HepG2 (cell line): ENCODE data around the gene ZBTB1. TPM values are rescaled to one million over a fixed set of nuclear protein-coding genes. Genes with fewer than 3 reads are reported as not detected.
A peak's percentile ranks its signal among the peaks of the same experiment; 100 is the strongest.

Source experiments
- AKAP8 ChIP-seq: sonication (generic); formaldehyde crosslinking; IDR thresholded peaks from 2 replicates; pipeline ENCODE4 v1.5.1; 2020; ENCODE audit warnings: mild to moderate bottlenecking, missing genetic modification reagents
- GPN1 ChIP-seq: sonication (generic); formaldehyde crosslinking; IDR thresholded peaks from 2 replicates; pipeline ENCODE4 v1.5.1; 2020; ENCODE audit warnings: missing genetic modification reagents, borderline replicate concordance
- KLF11 ChIP-seq: IDR thresholded peaks from 2 replicates; pipeline ENCODE4 v1.6.1; 2016; ENCODE audit warnings: missing compliant biosample characterization
- MED8 ChIP-seq: sonication (generic); formaldehyde crosslinking; IDR thresholded peaks from 2 replicates; pipeline ENCODE4 v1.8.1; 2023; ENCODE audit warnings: mild to moderate bottlenecking, missing genetic modification reagents; ENCODE audit not compliant: insufficient replicate concordance
- NFE2L1 ChIP-seq: sonication (generic); formaldehyde crosslinking; IDR thresholded peaks from 2 replicates; pipeline ENCODE4 v1.4.0; 2020; ENCODE audit warnings: missing genetic modification reagents, mild to moderate bottlenecking, borderline replicate concordance
- NFE2L2 ChIP-seq: fragments of 150-350 bp; IDR thresholded peaks from 2 replicates; pipeline ENCODE4 v1.6.1; 2014; ENCODE audit warnings: low read length
- POLR2A ChIP-seq, 2 experiments: IDR thresholded peaks; 2 replicates each; pipeline ENCODE4 v1.6.1; 2011; ENCODE audit warnings: low read depth in 2 of 2, low read length in 2 of 2, mild to moderate bottlenecking in 1 of 2, moderate library complexity in 1 of 2; ENCODE audit not compliant: insufficient read depth in 1 of 2
- SNAPC2 ChIP-seq: sonication (generic); formaldehyde crosslinking; IDR thresholded peaks from 2 replicates; pipeline ENCODE4 v1.8.1; 2022; ENCODE audit warnings: mild to moderate bottlenecking, missing genetic modification reagents
- TBX2 ChIP-seq: sonication (generic); formaldehyde crosslinking; IDR thresholded peaks from 2 replicates; pipeline ENCODE4 v1.5.0; 2020; ENCODE audit warnings: missing genetic modification reagents, mild to moderate bottlenecking, borderline replicate concordance
- ZFP36L1 ChIP-seq: sonication (generic); formaldehyde crosslinking; IDR thresholded peaks from 2 replicates; pipeline ENCODE4 v1.8.0; 2022; ENCODE audit warnings: mild to moderate bottlenecking, missing genetic modification reagents, moderate library complexity
- ZNF326 ChIP-seq: sonication (generic); formaldehyde crosslinking; IDR thresholded peaks from 2 replicates; pipeline ENCODE4 v1.4.0; 2020; ENCODE audit warnings: missing genetic modification reagents, borderline replicate concordance
- ZNF431 ChIP-seq: sonication (generic); formaldehyde crosslinking; IDR thresholded peaks from 2 replicates; pipeline ENCODE4 v1.9.0; 2022; ENCODE audit warnings: missing genetic modification reagents, low read depth, mild to moderate bottlenecking, borderline replicate concordance
- ZNF616 ChIP-seq: sonication (generic); formaldehyde crosslinking; IDR thresholded peaks from 2 replicates; pipeline ENCODE4 v1.5.0; 2020; ENCODE audit warnings: low read depth, mild to moderate bottlenecking, missing genetic modification reagents
- ZNF703 ChIP-seq: sonication (generic); formaldehyde crosslinking; IDR thresholded peaks from 2 replicates; pipeline ENCODE4 v1.5.1; 2020; ENCODE audit warnings: missing genetic modification reagents, mild to moderate bottlenecking, moderate library complexity, borderline replicate concordance
- ZNF792 ChIP-seq: IDR thresholded peaks from 2 replicates; pipeline ENCODE4 v1.6.1; 2016
- polyA plus RNA-seq, 8 experiments: library from polyadenylated mRNA; depleted of rRNA in 3 of 8; stranded (reverse) in 7 of 8; unstranded in 1 of 8; fragments of >200 nt; fragmentation: Illumina TruSeq in 4 of 8; extraction: Trizol in 4 of 8; gene quantifications; 2 replicates each; pipeline versions ENCODE4 v1.2.1 to v1.2.3, GENCODE V29; 2011 to 2016; ENCODE audit warnings: low read depth in 4 of 8, missing spikeins in 1 of 8, mixed read lengths in 1 of 8; ENCODE audit not compliant: insufficient read depth in 1 of 8
- total RNA-seq, 5 experiments: library from RNA; depleted of rRNA; stranded (reverse); fragments of >200 nt; fragmentation: Illumina TruSeq; extraction: Trizol; gene quantifications; 2 replicates each; pipeline ENCODE4 v1.2.3, GENCODE V29; 2016; ENCODE audit warnings: low read depth in 1 of 5
- TF ChIP-seq, protein P1 (sequence below): sonication (generic); formaldehyde crosslinking; IDR thresholded peaks from 2 replicates; pipeline ENCODE4 v1.4.0; 2020; ENCODE audit warnings: missing genetic modification reagents, mild to moderate bottlenecking, borderline replicate concordance
- TF ChIP-seq, protein P2 (sequence below): sonication (generic); formaldehyde crosslinking; IDR thresholded peaks from 2 replicates; pipeline ENCODE4 v1.4.0; 2020; ENCODE audit warnings: missing genetic modification reagents
- TF ChIP-seq, protein P3 (sequence below): sonication (generic); formaldehyde crosslinking; IDR thresholded peaks from 2 replicates; pipeline ENCODE4 v1.9.0; 2021; ENCODE audit warnings: missing genetic modification reagents, borderline replicate concordance
- TF ChIP-seq, protein P4 (sequence below), 2 experiments: sonication (generic) in 1 of 2; formaldehyde crosslinking in 1 of 2; IDR thresholded peaks; 2 replicates each; pipeline versions ENCODE4 v1.4.0 to v1.6.1; 2018 to 2020; ENCODE audit warnings: missing genetic modification reagents in 2 of 2, borderline replicate concordance in 1 of 2, low read depth in 1 of 2, mild to moderate bottlenecking in 1 of 2, missing biosample characterization in 1 of 2

Gene ZBTB1
- total and polyA plus RNA-seq, 2 of the 13 experiments (the other 11 are each of a cell fraction or from before 2014, with no cell fraction given) = 18.8 to 22.6 TPM

DNA sequence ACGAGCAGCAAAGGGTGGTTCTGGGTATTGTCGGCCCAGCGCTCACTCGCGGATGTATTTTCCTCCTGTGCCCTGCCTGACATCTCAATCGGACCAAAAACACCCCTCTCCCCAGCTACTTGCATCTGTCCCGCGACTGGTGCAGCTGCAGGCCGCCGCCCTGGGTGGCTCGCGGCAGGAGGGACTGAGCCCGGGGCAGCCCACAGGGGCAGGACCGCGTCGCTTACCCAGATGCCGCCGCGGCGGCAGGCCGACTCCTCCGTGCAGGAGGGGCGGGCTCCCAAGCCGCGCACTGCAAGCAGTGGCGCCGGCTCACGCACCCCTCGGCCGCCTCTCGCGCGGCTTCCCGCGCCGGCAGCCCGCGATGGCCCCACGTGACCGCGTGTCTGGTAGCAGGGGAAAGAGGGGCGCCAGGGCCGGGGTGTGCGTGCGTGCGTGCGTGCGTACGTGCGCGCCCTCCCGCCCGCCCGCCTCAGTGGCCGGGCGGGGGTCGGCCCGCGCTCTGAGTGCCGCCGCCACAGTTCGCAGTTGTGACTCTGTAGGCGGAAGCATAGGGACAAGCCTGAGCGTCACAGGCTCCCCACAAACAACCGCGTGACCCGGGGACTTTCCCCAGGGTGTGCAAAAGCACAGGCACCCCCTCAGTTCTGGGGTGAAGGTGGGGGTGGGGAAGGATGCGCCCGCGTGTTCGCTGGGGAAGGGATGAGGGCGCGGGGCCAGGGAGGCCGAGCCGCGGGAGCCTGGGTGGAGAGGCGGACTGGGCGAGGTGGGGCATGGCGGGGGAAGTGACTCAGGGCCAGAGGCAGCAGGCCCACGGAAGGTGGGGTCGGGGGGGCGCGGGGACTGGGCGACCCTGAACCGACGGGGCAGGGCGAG is 898 bp upstream of the ZBTB1 start, which contains the start of gene ZBTB25 (continued):
- TF ChIP-seq, protein P1, sequence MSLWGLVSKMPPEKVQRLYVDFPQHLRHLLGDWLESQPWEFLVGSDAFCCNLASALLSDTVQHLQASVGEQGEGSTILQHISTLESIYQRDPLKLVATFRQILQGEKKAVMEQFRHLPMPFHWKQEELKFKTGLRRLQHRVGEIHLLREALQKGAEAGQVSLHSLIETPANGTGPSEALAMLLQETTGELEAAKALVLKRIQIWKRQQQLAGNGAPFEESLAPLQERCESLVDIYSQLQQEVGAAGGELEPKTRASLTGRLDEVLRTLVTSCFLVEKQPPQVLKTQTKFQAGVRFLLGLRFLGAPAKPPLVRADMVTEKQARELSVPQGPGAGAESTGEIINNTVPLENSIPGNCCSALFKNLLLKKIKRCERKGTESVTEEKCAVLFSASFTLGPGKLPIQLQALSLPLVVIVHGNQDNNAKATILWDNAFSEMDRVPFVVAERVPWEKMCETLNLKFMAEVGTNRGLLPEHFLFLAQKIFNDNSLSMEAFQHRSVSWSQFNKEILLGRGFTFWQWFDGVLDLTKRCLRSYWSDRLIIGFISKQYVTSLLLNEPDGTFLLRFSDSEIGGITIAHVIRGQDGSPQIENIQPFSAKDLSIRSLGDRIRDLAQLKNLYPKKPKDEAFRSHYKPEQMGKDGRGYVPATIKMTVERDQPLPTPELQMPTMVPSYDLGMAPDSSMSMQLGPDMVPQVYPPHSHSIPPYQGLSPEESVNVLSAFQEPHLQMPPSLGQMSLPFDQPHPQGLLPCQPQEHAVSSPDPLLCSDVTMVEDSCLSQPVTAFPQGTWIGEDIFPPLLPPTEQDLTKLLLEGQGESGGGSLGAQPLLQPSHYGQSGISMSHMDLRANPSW (CRISPR knock-in tag) = no peak
- TF ChIP-seq GPN1 (CRISPR knock-in tag) = no peak
- TF ChIP-seq NFE2L2 = no peak
- TF ChIP-seq ZNF326 (CRISPR knock-in tag) = no peak
- TF ChIP-seq, protein P2, sequence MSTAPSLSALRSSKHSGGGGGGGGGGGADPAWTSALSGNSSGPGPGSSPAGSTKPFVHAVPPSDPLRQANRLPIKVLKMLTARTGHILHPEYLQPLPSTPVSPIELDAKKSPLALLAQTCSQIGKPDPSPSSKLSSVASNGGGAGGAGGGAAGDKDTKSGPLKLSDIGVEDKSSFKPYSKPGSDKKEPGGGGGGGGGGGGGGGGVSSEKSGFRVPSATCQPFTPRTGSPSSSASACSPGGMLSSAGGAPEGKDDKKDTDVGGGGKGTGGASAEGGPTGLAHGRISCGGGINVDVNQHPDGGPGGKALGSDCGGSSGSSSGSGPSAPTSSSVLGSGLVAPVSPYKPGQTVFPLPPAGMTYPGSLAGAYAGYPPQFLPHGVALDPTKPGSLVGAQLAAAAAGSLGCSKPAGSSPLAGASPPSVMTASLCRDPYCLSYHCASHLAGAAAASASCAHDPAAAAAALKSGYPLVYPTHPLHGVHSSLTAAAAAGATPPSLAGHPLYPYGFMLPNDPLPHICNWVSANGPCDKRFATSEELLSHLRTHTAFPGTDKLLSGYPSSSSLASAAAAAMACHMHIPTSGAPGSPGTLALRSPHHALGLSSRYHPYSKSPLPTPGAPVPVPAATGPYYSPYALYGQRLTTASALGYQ = peak; percentile 64; the same call in 1 of the 2 replicates
- TF ChIP-seq, protein P3, sequence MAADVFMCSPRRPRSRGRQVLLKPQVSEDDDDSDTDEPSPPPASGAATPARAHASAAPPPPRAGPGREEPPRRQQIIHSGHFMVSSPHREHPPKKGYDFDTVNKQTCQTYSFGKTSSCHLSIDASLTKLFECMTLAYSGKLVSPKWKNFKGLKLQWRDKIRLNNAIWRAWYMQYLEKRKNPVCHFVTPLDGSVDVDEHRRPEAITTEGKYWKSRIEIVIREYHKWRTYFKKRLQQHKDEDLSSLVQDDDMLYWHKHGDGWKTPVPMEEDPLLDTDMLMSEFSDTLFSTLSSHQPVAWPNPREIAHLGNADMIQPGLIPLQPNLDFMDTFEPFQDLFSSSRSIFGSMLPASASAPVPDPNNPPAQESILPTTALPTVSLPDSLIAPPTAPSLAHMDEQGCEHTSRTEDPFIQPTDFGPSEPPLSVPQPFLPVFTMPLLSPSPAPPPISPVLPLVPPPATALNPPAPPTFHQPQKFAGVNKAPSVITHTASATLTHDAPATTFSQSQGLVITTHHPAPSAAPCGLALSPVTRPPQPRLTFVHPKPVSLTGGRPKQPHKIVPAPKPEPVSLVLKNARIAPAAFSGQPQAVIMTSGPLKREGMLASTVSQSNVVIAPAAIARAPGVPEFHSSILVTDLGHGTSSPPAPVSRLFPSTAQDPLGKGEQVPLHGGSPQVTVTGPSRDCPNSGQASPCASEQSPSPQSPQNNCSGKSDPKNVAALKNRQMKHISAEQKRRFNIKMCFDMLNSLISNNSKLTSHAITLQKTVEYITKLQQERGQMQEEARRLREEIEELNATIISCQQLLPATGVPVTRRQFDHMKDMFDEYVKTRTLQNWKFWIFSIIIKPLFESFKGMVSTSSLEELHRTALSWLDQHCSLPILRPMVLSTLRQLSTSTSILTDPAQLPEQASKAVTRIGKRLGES (CRISPR knock-in tag) = peak; percentile 76; the same call in 1 of the 2 replicates
- no peak for TF ChIP-seq ZNF792 (CRISPR knock-in tag)
- peak; percentile 10 for TF ChIP-seq MED8
- no peak; the same call in 1 of the 2 replicates for TF ChIP-seq KLF11
- TF ChIP-seq, protein P4, sequence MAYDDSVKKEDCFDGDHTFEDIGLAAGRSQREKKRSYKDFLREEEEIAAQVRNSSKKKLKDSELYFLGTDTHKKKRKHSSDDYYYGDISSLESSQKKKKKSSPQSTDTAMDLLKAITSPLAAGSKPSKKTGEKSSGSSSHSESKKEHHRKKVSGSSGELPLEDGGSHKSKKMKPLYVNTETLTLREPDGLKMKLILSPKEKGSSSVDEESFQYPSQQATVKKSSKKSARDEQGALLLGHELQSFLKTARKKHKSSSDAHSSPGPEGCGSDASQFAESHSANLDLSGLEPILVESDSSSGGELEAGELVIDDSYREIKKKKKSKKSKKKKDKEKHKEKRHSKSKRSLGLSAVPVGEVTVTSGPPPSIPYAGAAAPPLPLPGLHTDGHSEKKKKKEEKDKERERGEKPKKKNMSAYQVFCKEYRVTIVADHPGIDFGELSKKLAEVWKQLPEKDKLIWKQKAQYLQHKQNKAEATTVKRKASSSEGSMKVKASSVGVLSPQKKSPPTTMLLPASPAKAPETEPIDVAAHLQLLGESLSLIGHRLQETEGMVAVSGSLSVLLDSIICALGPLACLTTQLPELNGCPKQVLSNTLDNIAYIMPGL (CRISPR knock-in tag; IDR thresholded peaks at IDR 0.05; ENCODE audit: borderline replicate concordance in 1 of 2, low read depth in 1 of 2) = peak; percentile 61 to 66
- TF ChIP-seq POLR2A (IDR thresholded peaks at IDR 0.05; ENCODE audit: insufficient read depth in 1 of 2, low read depth in 2 of 2, low read length in 2 of 2) = peak in 1 of 2 experiments; percentile 83
- TF ChIP-seq AKAP8 = no peak; the same call in 1 of the 2 replicates
- peak; percentile 58; the same call in 1 of the 2 replicates for TF ChIP-seq ZFP36L1 (CRISPR knock-in tag)
- peak; percentile 91; the same call in 1 of the 2 replicates for TF ChIP-seq ZNF431 (CRISPR knock-in tag)
- peak; percentile 64; the same call in 1 of the 2 replicates for TF ChIP-seq TBX2
- peak; percentile 76; the same call in 1 of the 2 replicates for TF ChIP-seq ZNF616 (CRISPR knock-in tag)
- TF ChIP-seq NFE2L1 (CRISPR knock-in tag) = no peak
- peak; percentile 91; the same call in 1 of the 2 replicates for TF ChIP-seq ZNF703
- TF ChIP-seq SNAPC2 = no peak
